NT2/D1 (cell line): ENCODE data around the gene UPK3A.
A peak's percentile ranks its signal among the peaks of the same experiment; 100 is the strongest.
"Not testable (repeated sequence)": the region's sequence is repeated elsewhere in the genome, so short reads cannot be mapped to it uniquely, and the experiment has no call there.

Experiments
- DNase-seq: peaks from one replicate; pipeline ENCODE4 v3.0.0-alpha.2; 2011; ENCODE audit warnings: low read depth, low spot score
- H3K27me3 ChIP-seq: 2 replicates; pipeline ENCODE4 v1.6.0; 2011; ENCODE audit warnings: mild to moderate bottlenecking; ENCODE audit not compliant: insufficient read length, insufficient read depth
- H3K36me3 ChIP-seq: 2 replicates; pipeline ENCODE4 v1.6.1; 2011; ENCODE audit warnings: mild to moderate bottlenecking, low read length, mixed read lengths; ENCODE audit not compliant: insufficient read depth, insufficient read length
- H3K4me1 ChIP-seq: 2 replicates; pipeline ENCODE4 v1.5.1; 2011; ENCODE audit not compliant: insufficient read depth, insufficient read length
- H3K4me3 ChIP-seq: 2 replicates; pipeline ENCODE4 v1.5.1; 2011; ENCODE audit warnings: low read depth; ENCODE audit not compliant: insufficient read length
- H3K9ac ChIP-seq: 2 replicates; pipeline ENCODE4 v1.6.0; 2011; ENCODE audit warnings: low read depth; ENCODE audit not compliant: insufficient read length
- H3K9me3 ChIP-seq: 2 replicates; pipeline ENCODE4 v1.5.1; 2011; ENCODE audit warnings: mild to moderate bottlenecking, low read length; ENCODE audit not compliant: insufficient read depth
- SUZ12 ChIP-seq: IDR thresholded peaks from 2 replicates; pipeline ENCODE4 v1.6.1; 2011; ENCODE audit not compliant: insufficient read length, insufficient read depth; ENCODE audit errors: extremely low read depth
- YY1 ChIP-seq: IDR thresholded peaks from 2 replicates; pipeline ENCODE4 v1.6.1; 2011; ENCODE audit not compliant: insufficient read length, insufficient read depth
- ZNF274 ChIP-seq: IDR thresholded peaks from 2 replicates; pipeline ENCODE4 v1.6.1; 2011; ENCODE audit warnings: mild to moderate bottlenecking, low read depth, low read length

The UPK3A gene

GRCh38 chr22:45268958-45269844 is 15.5 kb upstream of the UPK3A start:
- Histone ChIP-seq H3K9me3 (no peaks in the 10 kb centered on the region), H3K27me3 (peaks cover 16% of the 10 kb centered on the region), H3K36me3 (no peaks in the 10 kb centered on the region), H3K4me3 (peak overlapping the region; percentile 54), H3K9ac (peak overlapping the region; percentile 77), H3K4me1 (peaks cover 5% of the 10 kb centered on the region)
- no peak for TF ChIP-seq ZNF274
- no peak for TF ChIP-seq SUZ12
- no peak for TF ChIP-seq YY1
- DNase-seq = no peak

- no peak for DNase-seq
- peaks cover 16% of the 10 kb centered on the region for H3K27me3 ChIP-seq
Measured at GRCh38 chr22:45270095-45271020, 14.4 kb upstream of the UPK3A start.

GRCh38 chr22:45271667-45272201 is 13.0 kb upstream of the UPK3A start:
- Histone ChIP-seq H3K9me3 (no peaks in the 10 kb centered on the region), H3K36me3 (no peaks in the 10 kb centered on the region), H3K9ac (no peak overlapping the region), H3K4me3 (no peak overlapping the region), H3K4me1 (peaks cover 5% of the 10 kb centered on the region), H3K27me3 (peaks cover 16% of the 10 kb centered on the region)
- TF ChIP-seq SUZ12 (no peak), ZNF274 (no peak), YY1 (no peak)
- DNase-seq = no peak

More at GRCh38 chr22:45270095-45271020, 14.4 kb upstream of the UPK3A start:
- no peaks in the 10 kb centered on the region for H3K36me3 ChIP-seq
- TF ChIP-seq YY1 (no peak), ZNF274 (no peak), SUZ12 (no peak)
- peaks cover 5% of the 10 kb centered on the region for H3K4me1 ChIP-seq
- no peak overlapping the region for H3K9ac ChIP-seq
- no peak overlapping the region for H3K4me3 ChIP-seq
- H3K9me3 ChIP-seq = no peaks in the 10 kb centered on the region

- no peaks in the 10 kb centered on the region for H3K9me3 ChIP-seq
- H3K36me3 ChIP-seq = no peaks in the 10 kb centered on the region
- H3K4me3 ChIP-seq = no peak overlapping the region
- DNase-seq = no peak
- no peak overlapping the region for H3K9ac ChIP-seq
- peaks cover 16% of the 10 kb centered on the region for H3K27me3 ChIP-seq
- TF ChIP-seq SUZ12 (no peak), YY1 (no peak), ZNF274 (no peak)
- H3K4me1 ChIP-seq = peaks cover 5% of the 10 kb centered on the region
Measured at GRCh38 chr22:45272498-45272897, 12.3 kb upstream of the UPK3A start.

GRCh38 chr22:45273452-45274075 is 11.2 kb upstream of the UPK3A start:
- peaks cover 16% of the 10 kb centered on the region for H3K27me3 ChIP-seq
- no peak for DNase-seq
- no peak for TF ChIP-seq YY1
- TF ChIP-seq ZNF274 = no peak
- TF ChIP-seq SUZ12 = no peak
- no peak overlapping the region for H3K9ac ChIP-seq
- no peak overlapping the region for H3K4me3 ChIP-seq
- no peaks in the 10 kb centered on the region for H3K9me3 ChIP-seq
- peaks cover 5% of the 10 kb centered on the region for H3K4me1 ChIP-seq
- H3K36me3 ChIP-seq = no peaks in the 10 kb centered on the region

- no peaks in the 10 kb centered on the region for H3K4me1 ChIP-seq
- no peaks in the 10 kb centered on the region for H3K9me3 ChIP-seq
- TF ChIP-seq ZNF274 (no peak), YY1 (no peak), SUZ12 (no peak)
- H3K27me3 ChIP-seq = no peaks in the 10 kb centered on the region
- H3K36me3 ChIP-seq = no peaks in the 10 kb centered on the region
- no peak overlapping the region for H3K4me3 ChIP-seq
- DNase-seq = no peak
- H3K9ac ChIP-seq = no peak overlapping the region
Measured at GRCh38 chr22:45276507-45277105, 8.1 kb upstream of the UPK3A start.

GRCh38 chr22:45277720-45278119 is 7.0 kb upstream of the UPK3A start:
- H3K9me3 ChIP-seq, H3K27me3 ChIP-seq, DNase-seq, H3K4me1 ChIP-seq, H3K9ac ChIP-seq, H3K4me3 ChIP-seq, H3K36me3 ChIP-seq: not testable (repeated sequence)
